ACC112 (cell line): ENCODE data around the gene MEGF8.

Experiments
- H2AFZ ChIP-seq: fragments of 200-600 bp; sonication (generic); one replicate; pipeline ENCODE4 v1.6.0; 2017; ENCODE audit warnings: antibody characterized with exemption, low read length; ENCODE audit not compliant: unreplicated experiment
- H3K27ac ChIP-seq: fragments of 200-600 bp; sonication (generic); 2 replicates; pipeline ENCODE4 v1.5.1; 2014; ENCODE audit warnings: low read depth, mild to moderate bottlenecking, antibody characterized with exemption, low read length, moderate library complexity
- H3K27me3 ChIP-seq: fragments of 200-600 bp; sonication (generic); 2 replicates; pipeline ENCODE4 v1.6.1; 2014; ENCODE audit warnings: mild to moderate bottlenecking, antibody characterized with exemption, low read length, moderate library complexity, mixed read lengths; ENCODE audit not compliant: insufficient read depth
- H3K36me3 ChIP-seq: fragments of 200-600 bp; sonication (generic); 2 replicates; pipeline ENCODE4 v1.6.1; 2016; ENCODE audit warnings: mild to moderate bottlenecking, antibody characterized with exemption, low read length, moderate library complexity, mixed read lengths; ENCODE audit not compliant: insufficient read depth
- H3K4me1 ChIP-seq: fragments of 200-600 bp; sonication (generic); one replicate; pipeline ENCODE4 v1.6.1; 2016; ENCODE audit warnings: low read length, mixed read lengths; ENCODE audit not compliant: insufficient read depth, unreplicated experiment, control insufficient read depth
- H3K4me3 ChIP-seq: fragments of 200-600 bp; sonication (generic); 2 replicates; pipeline ENCODE4 v1.5.1; 2014; ENCODE audit warnings: mild to moderate bottlenecking, low read depth, low read length
- H3K79me2 ChIP-seq: fragments of 200-600 bp; sonication (generic); one replicate; pipeline ENCODE4 v1.6.0; 2016; ENCODE audit warnings: low read length; ENCODE audit not compliant: control insufficient read depth, unreplicated experiment, insufficient read depth

Gene MEGF8

DNA sequence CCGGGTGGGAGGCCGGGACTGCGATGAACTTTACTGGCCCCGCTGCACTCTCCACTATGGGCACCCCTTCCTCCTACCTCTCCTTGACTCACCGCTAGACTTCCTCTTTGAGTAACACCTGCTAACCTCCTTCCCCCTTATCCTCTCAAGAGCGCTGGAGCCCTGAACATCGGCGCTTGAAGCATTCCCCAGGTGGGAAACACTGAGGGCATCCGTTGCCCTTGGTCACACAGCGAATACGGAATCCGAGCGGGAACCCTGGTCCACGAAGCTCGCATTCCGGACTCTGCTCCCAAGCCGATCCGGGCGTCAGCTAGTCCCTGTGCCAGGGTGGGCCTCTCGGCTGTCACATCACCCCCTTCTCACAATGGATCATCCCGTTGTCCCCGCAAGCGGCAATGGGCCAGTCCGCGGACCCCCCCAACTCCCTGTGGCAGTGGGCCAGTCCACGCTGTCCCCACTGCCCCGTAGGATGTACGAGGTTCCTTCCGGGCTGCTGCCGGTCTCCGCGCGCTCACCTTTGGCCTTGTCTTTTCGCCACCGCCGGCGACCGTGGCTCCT is 97.5 kb downstream of the MEGF8 start:
- Histone ChIP-seq H3K4me3 (peak overlapping the region; percentile 87), H3K27ac (no peak overlapping the region), H3K4me1 (peaks cover 6% of the 10 kb centered on the region), H3K79me2 (no peaks in the 10 kb centered on the region), H2AFZ (peak overlapping the region; percentile 21), H3K36me3 (no peaks in the 10 kb centered on the region), H3K27me3 (no peaks in the 10 kb centered on the region)

DNA sequence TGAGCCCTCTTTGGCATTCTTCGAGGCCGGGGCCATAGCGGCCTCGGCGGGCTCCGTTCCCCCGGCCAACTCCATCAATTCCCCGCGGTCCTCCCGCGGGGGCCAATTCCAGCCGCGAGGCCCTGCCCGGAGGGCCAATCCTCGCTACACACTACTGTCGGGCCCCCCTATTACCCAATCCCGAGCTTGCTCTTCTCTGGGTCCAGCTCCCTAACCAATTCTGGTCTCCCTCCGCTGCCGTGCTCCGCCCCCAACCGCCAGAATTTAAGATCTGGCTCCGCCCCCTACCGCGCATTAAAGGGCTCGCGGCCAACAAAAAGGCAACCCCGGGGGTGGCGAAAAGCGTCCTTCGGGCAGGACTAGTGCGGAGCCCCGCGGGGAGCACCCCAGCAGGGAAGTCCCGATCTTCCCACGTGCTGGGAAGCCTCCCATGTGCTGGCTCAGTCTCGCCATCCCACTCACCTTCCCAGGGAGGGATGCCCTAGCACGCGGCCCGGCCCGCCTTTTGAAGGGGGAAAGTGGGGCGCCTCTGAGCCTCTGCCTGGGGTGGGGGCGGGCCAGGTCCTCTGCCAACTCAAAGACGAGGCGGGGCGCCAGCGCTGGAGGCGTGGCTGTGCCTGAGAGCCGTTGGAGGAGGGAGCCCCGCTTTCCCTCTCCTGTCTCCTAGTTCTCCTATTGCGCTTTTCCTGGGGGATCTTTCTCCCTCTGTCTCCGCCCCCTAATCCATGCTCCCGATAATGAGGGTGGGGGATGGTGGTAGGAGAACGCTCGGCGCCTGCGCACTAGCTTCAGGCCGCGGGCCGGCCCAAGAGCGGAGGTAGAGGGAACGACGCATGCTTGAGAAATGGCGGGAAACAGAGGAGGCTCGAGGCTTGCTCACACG is 98.3 kb downstream of the MEGF8 start:
- Histone ChIP-seq H3K79me2 (no peaks in the 10 kb centered on the region), H2AFZ (peak overlapping the region; percentile 48), H3K4me3 (peak overlapping the region; percentile 87), H3K4me1 (peaks cover 6% of the 10 kb centered on the region), H3K27me3 (no peaks in the 10 kb centered on the region), H3K27ac (peak overlapping the region; percentile 52; the same call in 1 of the 2 replicates), H3K36me3 (no peaks in the 10 kb centered on the region)

DNA sequence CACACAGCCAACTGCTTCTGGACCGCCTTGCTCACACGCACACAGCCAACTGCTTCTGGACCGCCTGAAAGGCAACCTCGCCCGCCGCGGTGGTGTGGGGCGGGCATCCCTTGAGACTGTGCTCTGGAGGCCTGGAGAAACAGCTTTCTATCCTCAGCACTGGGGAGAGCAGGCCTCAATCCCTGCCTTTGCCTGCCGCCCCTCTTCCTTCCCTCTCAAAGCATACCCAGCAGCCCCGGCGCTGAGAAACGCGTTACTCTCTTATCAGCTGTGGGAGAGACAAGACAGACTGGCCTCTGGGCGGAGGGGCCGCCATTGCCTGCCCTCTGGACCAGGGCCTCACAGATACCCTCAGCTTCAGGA is 98.9 kb downstream of the MEGF8 start:
- H3K4me1 ChIP-seq, result peaks cover 6% of the 10 kb centered on the region
- no peaks in the 10 kb centered on the region for H3K27me3 ChIP-seq
- no peak overlapping the region for H3K27ac ChIP-seq
- H2AFZ ChIP-seq, result peak overlapping the region; percentile 48
- peak overlapping the region; percentile 87 for H3K4me3 ChIP-seq
- H3K79me2 ChIP-seq, result no peaks in the 10 kb centered on the region
- no peaks in the 10 kb centered on the region for H3K36me3 ChIP-seq

- H3K27ac ChIP-seq, result no peak overlapping the region
- H3K4me1 ChIP-seq, result peaks cover 6% of the 10 kb centered on the region
- H2AFZ ChIP-seq, result no peak overlapping the region
- no peaks in the 10 kb centered on the region for H3K27me3 ChIP-seq
- no peaks in the 10 kb centered on the region for H3K79me2 ChIP-seq
- no peaks in the 10 kb centered on the region for H3K36me3 ChIP-seq
- H3K4me3 ChIP-seq, result no peak overlapping the region; the same call in 1 of the 2 replicates
Measured at GRCh38 chr19:42424712-42425131, 99.3 kb downstream of the MEGF8 start.

GRCh38 chr19:42426643-42427042 is 101.2 kb downstream of the MEGF8 start:
- H3K79me2 ChIP-seq, result no peaks in the 10 kb centered on the region
- no peaks in the 10 kb centered on the region for H3K36me3 ChIP-seq
- H3K4me3 ChIP-seq, result no peak overlapping the region
- H3K27ac ChIP-seq, result no peak overlapping the region
- H3K4me1 ChIP-seq, result peaks cover 6% of the 10 kb centered on the region
- no peak overlapping the region for H2AFZ ChIP-seq
- H3K27me3 ChIP-seq, result no peaks in the 10 kb centered on the region

DNA sequence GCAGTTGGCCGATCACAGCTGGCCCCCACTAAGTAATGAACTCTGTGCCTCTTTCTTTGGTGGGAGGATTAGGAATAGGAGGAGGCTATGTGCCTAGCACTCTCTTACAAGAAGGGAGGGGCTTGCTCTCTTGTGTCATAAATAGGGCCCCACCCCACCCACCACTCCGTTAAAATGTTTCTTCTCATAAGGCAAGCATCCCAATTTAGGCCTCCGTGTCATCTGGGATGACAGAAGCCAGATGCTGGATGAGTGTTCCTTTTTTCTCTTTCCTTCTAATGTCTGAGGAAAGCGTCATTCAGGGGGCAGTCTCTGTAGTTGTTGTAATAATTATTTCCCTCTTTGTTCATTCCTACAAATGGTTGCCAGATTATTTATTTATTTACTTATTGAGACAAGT is 101.9 kb downstream of the MEGF8 start, which contains the start of gene LIPE:
LIPE (minus strand) TSS at position 76 of the 400 bp plus-strand sequence. CDS start 239 bp downstream, outside the sequence.
- no peak within 1 kb of the TSS for H3K27ac ChIP-seq
- no peaks in the 10 kb centered on the region for H3K36me3 ChIP-seq
- H3K4me3 ChIP-seq, result no peak within 1 kb of the TSS
- H3K27me3 ChIP-seq, result no peaks in the 10 kb centered on the region
- H3K79me2 ChIP-seq, result no peaks in the 10 kb centered on the region
- H2AFZ ChIP-seq, result no peak within 1 kb of the TSS
- H3K4me1 ChIP-seq, result peaks cover 6% of the 10 kb centered on the region
